HEK293T (cell line): ENCODE measurements around the gene IL4I1.

Source experiments
- BHLHE40 ChIP-seq: fragments of 450-650 bp; IDR thresholded peaks from 2 replicates; pipeline ENCODE4 v1.6.1; 2016; ENCODE audit warnings: mild to moderate bottlenecking, moderate library complexity, borderline replicate concordance
- ELF4 ChIP-seq: fragments of 450-650 bp; IDR thresholded peaks from 2 replicates; pipeline ENCODE4 v1.6.1; 2017; ENCODE audit warnings: antibody characterized with exemption
- FOXA1 ChIP-seq: fragments of 450-650 bp; IDR thresholded peaks from 2 replicates; pipeline ENCODE4 v1.6.1; 2016; ENCODE audit warnings: mild to moderate bottlenecking
- FOXK2 ChIP-seq: fragments of 450-650 bp; IDR thresholded peaks from 2 replicates; pipeline ENCODE4 v1.6.1; 2016; ENCODE audit warnings: mild to moderate bottlenecking
- FOXM1 ChIP-seq: fragments of 450-650 bp; IDR thresholded peaks from 2 replicates; pipeline ENCODE4 v1.6.1; 2017; ENCODE audit warnings: mild to moderate bottlenecking, borderline replicate concordance
- LEF1 ChIP-seq: fragments of 450-650 bp; IDR thresholded peaks from 2 replicates; pipeline ENCODE4 v1.6.1; 2017; ENCODE audit warnings: mild to moderate bottlenecking, borderline replicate concordance
- NFRKB ChIP-seq: fragments of 450-650 bp; IDR thresholded peaks from 2 replicates; pipeline ENCODE4 v1.6.1; 2016; ENCODE audit warnings: mild to moderate bottlenecking, moderate library complexity
- PKNOX1 ChIP-seq: fragments of 450-650 bp; IDR thresholded peaks from 2 replicates; pipeline ENCODE4 v1.6.1; 2016
- SP1 ChIP-seq: fragments of 450-650 bp; IDR thresholded peaks from 2 replicates; pipeline ENCODE4 v1.6.1; 2017
- SUZ12 ChIP-seq: fragments of 450-650 bp; IDR thresholded peaks from 2 replicates; pipeline ENCODE4 v1.6.1; 2016; ENCODE audit warnings: mild to moderate bottlenecking
- TARDBP ChIP-seq: fragments of 450-650 bp; IDR thresholded peaks from 2 replicates; pipeline ENCODE4 v1.6.1; 2016

GRCh38 chr19:49850221-49850486, 46.5 kb downstream of the IL4I1 start:
- TF ChIP-seq FOXK2: no peak
- no peak for TF ChIP-seq SP1
- TF ChIP-seq NFRKB: no peak
- TF ChIP-seq ELF4: no peak
- TF ChIP-seq BHLHE40: no peak
- TF ChIP-seq TARDBP: no peak
- TF ChIP-seq FOXM1: no peak
- no peak for TF ChIP-seq FOXA1
- no peak for TF ChIP-seq SUZ12
- TF ChIP-seq LEF1: no peak
- TF ChIP-seq PKNOX1: no peak
